Colon (tissue), 2 donors: Measurements from ENCODE around the gene UNK.

Experiments
- FAIRE-seq: peaks from 2 replicates; lab custom pipeline; 2012; peaks lifted over from hg19 to GRCh38; lab: Jason Lieb, UNC
- donor health status: control.
- donor health status: control.

UNK gene, protein sequence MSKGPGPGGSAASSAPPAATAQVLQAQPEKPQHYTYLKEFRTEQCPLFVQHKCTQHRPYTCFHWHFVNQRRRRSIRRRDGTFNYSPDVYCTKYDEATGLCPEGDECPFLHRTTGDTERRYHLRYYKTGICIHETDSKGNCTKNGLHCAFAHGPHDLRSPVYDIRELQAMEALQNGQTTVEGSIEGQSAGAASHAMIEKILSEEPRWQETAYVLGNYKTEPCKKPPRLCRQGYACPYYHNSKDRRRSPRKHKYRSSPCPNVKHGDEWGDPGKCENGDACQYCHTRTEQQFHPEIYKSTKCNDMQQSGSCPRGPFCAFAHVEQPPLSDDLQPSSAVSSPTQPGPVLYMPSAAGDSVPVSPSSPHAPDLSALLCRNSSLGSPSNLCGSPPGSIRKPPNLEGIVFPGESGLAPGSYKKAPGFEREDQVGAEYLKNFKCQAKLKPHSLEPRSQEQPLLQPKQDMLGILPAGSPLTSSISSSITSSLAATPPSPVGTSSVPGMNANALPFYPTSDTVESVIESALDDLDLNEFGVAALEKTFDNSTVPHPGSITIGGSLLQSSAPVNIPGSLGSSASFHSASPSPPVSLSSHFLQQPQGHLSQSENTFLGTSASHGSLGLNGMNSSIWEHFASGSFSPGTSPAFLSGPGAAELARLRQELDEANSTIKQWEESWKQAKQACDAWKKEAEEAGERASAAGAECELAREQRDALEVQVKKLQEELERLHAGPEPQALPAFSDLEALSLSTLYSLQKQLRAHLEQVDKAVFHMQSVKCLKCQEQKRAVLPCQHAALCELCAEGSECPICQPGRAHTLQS

DNA sequence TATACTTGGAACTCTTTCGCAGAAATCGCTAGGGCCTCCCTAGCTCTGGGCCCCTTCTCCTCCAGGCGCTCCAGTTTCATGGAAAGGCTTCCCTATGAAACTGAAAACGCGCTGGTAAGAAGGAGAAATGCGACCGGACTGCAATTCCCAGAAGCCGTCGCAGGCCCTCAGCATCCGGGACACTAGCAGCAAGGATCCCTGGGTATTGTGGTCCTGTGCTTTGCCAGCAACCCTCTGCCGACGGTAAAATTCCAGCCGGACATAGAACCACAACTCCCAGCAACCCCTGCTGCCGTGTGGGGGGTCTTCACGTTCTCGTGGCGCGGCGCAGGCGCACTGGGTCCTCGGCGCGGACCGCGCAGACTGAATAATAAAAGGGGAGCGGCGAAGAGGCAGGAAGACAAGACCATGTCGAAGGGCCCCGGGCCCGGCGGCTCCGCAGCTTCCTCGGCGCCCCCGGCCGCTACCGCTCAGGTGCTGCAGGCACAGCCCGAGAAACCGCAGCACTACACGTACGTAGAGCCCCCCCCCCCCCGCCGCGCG lies at the start of gene UNK:
TSS of gene UNK (plus strand) at position 334 of the 543 bp plus-strand sequence. CDS start at position 409, 75 bp downstream.
- no peak for FAIRE-seq

DNA sequence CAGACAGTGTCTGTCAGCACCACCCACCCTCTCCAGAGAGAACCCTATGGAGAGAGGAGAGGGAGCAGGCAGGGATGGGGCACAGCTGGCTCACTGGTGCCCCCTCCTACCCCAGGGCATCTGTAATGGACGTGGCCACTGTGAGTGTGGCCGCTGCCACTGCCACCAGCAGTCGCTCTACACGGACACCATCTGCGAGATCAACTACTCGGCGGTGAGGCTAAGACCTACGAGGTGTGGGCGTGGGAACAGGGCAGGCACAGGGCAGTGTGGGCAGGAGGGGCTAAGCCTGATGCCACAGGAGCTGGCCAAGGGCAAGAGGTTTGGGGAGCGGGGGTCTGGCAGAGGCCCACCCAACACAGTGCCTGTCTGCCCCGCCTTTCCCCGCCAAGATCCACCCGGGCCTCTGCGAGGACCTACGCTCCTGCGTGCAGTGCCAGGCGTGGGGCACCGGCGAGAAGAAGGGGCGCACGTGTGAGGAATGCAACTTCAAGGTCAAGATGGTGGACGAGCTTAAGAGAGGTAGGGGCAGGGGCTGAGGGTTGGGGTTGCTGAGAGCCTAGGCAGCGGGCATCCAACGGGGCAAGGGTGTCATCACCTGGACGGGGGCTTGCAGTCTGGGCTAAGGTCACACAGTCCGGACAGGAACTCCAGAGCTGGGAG lies 48.3 kb upstream of the UNK start:
- FAIRE-seq, result no peak

DNA sequence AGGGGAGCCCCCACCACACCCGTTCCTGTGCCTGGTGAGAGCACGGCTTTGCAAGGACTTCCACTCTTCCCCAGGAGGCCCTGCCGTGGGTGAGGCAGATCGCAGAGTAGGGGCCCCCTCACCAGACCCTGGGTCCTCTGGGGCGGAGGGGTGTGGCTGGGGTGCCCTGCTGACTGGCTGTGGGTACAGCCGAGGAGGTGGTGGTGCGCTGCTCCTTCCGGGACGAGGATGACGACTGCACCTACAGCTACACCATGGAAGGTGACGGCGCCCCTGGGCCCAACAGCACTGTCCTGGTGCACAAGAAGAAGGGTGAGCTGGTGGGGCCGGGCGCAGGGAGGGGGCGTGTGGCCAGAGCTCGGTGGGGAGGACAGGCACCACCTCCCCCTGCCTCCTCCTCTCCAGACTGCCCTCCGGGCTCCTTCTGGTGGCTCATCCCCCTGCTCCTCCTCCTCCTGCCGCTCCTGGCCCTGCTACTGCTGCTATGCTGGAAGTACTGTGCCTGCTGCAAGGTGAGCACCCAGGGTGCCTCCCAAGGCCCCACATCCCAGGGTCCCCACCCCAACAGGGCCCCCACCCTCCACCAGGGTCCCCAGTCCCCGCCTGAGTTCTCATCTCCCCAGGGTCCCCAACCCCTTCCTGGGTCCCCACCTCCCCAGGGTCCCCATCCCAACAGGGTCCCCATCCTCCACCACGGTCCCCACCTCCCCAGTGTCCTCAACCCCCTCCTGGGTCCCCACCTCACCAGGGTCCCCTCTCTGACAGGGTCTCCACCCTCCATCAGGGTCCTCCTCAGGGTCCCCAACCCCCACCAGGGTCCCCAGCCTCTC lies 47.3 kb upstream of the UNK start:
- no peak for FAIRE-seq

DNA sequence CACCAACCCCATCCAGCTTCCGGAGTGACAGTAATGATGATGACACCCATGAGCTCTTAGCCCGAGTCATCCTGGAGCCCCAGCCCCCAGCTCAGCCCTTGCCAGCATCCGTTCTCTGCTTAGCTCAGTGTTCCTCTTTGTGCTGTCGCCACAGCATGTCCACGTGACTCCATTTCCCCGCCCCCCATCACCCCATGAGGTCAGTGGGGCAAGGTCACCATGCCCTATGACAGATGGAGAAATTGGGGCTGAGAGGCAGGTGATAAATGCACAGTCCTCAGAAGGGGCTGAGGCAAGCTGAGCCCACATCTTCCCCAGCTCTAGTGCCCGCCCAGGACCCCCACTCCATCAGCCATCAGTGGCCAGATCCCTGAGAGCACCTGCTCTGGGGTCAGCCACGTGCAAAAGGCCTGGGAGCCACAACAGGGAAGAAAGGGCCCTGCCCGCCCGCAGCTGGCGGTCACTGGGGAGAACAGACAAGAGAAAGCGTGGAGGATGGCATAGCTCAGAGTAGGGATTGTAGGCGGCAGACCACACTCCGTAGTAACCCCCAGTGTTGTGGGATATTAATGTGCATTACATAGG lies 46.3 kb upstream of the UNK start:
- FAIRE-seq, result no peak

DNA sequence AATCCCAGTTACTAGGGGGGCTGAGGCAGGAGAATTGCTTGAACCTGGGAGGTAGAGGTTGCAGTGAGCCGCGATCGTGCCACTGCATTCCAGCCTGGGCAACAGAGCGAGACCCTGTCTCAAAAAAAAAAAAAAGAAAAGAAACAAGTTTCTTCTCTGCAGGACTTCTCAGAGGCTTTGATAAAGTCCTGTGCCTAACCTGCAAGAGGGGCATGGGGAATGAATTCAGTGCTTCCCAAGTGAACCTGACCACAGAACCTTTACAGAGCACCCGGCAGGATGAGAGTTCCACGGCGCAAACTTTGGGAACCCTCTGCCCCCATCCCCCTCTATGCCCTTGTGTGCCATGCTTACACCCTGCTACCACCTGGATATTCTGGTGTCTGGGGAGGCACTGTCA lies 45.4 kb upstream of the UNK start:
- no peak for FAIRE-seq

DNA sequence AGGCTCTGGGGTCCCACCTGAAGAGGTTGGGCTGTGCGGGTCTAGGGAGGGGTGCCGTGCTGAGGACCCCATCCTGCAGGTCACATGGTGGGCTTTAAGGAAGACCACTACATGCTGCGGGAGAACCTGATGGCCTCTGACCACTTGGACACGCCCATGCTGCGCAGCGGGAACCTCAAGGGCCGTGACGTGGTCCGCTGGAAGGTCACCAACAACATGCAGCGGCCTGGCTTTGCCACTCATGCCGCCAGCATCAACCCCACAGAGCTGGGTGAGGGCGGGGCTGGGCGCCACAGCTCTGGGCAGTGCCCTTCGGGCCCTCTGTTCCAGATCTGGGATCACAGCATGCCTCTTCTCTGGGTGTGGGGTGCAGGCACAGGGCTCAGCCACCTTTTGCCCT lies 44.8 kb upstream of the UNK start:
- FAIRE-seq, result no peak

DNA sequence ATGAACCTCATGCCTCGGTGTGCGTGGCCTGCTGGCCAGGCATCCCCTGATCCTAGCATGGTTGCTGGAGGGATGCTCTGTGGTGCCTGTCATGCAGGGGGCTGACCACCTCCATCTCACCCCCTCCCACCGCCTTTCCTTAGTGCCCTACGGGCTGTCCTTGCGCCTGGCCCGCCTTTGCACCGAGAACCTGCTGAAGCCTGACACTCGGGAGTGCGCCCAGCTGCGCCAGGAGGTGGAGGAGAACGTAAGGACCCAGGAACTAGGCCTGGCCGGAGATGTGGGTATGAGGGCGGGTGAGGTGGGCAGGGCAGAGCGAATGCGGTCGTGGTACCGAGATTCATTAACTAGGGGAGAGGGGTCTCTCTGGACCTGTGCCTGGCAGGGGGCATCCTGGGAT lies 44.4 kb upstream of the UNK start:
- FAIRE-seq, result no peak

DNA sequence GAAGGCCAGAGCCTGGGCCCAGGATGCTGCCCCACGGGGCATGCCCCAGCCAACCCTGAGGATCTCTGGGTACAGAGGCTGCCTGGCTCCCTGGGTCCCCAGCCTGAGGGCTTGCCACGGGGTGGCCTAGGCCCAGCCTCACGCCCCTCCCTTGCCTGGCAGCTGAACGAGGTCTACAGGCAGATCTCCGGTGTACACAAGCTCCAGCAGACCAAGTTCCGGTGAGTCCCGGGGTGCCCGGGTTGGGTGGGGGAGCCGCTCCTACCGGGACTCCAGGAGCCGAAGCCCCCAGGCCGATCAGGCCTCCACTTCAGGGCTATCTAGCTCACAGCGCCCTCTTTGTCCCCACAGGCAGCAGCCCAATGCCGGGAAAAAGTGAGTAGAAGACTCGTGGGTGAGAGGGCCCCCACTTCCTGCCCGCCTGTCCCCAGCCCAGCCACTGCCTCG lies 44.0 kb upstream of the UNK start:
- no peak for FAIRE-seq

DNA sequence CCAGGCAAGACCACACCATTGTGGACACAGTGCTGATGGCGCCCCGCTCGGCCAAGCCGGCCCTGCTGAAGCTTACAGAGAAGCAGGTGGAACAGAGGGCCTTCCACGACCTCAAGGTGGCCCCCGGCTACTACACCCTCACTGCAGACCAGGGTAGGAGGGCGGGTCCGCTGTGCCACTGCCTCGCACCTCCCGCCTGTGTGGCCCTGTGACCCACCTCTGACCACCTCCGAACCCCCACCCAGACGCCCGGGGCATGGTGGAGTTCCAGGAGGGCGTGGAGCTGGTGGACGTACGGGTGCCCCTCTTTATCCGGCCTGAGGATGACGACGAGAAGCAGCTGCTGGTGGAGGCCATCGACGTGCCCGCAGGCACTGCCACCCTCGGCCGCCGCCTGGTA lies 42.3 kb upstream of the UNK start:
- FAIRE-seq, result no peak

DNA sequence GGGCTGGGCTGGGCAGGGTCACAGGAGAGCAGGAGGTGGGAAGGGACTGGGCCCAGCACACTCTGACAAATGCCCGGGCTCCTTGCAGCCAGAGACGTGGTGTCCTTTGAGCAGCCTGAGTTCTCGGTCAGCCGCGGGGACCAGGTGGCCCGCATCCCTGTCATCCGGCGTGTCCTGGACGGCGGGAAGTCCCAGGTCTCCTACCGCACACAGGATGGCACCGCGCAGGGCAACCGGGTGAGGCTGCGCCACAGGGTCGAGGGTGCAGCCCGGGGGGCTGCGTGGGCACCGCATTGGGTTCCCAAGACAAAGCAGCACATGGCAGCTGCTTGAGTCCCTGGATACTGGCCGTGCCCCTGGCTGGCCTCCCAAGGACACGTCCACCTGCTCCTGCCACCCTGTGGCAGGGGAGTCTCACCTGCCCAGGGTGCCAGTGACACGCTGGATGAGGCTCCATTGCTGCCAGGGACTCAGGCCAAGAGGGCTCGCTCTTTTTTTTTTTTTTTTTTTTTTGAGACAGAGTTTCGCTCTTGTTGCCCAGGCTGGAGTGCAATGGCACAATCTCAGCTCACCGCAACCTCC lies 40.9 kb upstream of the UNK start:
- no peak for FAIRE-seq

DNA sequence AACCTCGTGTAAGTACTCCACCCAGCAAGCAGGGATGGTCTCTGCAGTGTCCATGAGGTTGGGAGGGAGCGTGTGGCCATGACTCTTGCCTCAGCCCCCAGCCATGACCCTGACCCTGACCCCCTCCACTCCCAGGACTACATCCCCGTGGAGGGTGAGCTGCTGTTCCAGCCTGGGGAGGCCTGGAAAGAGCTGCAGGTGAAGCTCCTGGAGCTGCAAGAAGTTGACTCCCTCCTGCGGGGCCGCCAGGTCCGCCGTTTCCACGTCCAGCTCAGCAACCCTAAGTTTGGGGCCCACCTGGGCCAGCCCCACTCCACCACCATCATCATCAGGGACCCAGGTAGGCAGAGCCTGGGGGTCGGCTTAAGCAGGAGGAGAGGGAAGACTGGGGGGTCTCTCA lies 35.9 kb upstream of the UNK start:
- no peak for FAIRE-seq

DNA sequence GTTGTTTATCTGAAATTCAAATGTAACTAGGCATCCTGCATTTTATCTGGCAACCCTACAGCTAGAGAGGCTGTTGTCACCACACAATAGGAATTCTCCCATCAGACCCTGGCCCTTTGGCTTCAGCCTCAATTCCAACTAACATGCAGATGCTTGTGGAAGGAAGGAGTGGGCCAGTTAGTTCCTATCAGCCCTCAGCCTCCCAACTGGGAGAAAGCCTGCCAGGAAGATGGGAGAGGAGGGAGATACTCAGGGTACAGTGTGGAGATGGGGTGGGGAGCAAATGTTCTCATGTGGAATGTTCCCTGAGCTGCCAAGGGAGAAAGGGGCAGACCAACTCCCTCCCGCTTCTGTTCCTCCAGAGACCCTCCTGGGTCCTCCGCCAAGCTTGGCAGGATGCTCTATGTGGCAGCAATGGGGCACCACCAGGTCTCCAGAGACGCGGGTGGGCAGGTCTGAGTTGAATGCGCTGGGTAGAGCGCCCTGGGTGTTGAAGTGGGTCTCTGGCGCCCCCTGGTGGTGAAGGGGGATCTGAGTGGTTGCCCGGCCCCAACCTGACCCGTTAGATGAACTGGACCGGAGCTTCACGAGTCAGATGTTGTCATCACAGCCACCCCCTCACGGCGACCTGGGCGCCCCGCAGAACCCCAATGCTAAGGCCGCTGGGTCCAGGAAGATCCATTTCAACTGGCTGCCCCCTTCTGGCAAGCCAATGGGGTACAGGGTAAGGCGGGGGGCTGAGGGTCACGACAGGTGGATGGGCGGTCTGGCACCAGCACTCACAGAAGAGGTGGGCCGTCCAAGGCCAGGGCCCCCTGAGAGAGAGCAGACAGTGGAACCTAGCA lies 34.8 kb upstream of the UNK start:
- no peak for FAIRE-seq

DNA sequence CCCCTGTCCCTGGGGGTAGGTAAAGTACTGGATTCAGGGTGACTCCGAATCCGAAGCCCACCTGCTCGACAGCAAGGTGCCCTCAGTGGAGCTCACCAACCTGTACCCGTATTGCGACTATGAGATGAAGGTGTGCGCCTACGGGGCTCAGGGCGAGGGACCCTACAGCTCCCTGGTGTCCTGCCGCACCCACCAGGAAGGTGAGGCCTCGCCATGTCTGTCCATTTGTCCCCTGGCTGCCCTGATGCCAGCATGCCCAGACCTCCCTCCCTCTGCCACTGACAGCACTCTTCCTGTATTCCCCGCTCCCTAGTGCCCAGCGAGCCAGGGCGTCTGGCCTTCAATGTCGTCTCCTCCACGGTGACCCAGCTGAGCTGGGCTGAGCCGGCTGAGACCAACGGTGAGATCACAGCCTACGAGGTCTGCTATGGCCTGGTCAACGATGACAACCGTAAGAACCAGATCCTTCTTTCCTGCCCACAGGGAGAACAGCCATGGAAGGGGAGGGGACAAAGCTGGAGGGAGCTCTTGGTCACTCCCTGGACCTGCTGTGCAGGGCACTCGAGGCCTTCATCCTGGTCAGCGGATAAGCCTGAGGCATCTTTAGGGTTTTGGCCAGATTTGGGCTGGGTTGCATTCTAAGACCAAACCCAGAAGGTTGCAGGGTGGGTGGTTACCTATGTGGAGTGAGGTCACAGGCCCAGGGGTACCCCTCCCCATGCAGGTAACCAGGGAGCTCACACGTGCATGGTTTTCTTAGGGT lies 33.8 kb upstream of the UNK start:
- no peak for FAIRE-seq

DNA sequence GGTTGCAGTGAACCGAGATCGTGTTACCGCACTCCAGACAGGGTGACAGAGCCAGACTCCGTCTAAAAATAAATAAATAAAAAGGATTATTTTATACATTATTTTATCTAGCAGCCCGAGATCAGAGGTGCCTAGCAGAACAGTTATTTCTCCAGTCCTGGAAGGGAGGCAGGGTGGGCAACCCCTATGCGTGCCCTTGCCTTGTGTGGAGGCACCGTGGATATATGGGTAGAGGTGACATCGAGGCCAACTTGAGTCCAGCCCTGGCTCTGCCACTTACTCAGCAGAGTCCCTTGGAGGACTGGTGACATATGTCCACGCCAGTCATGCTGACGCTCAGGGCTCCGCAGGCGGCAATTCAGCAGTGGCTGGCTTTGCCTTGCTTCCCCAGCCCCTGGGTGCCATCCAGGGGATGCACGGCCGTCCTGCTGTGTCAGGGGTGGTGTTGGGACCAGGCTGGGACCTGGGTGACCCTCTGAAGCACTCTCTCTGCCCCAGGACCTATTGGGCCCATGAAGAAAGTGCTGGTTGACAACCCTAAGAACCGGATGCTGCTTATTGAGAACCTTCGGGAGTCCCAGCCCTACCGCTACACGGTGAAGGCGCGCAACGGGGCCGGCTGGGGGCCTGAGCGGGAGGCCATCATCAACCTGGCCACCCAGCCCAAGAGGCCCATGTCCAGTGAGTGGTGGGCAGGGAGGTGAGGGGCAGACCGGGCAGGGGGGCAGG lies 32.8 kb upstream of the UNK start:
- no peak for FAIRE-seq

DNA sequence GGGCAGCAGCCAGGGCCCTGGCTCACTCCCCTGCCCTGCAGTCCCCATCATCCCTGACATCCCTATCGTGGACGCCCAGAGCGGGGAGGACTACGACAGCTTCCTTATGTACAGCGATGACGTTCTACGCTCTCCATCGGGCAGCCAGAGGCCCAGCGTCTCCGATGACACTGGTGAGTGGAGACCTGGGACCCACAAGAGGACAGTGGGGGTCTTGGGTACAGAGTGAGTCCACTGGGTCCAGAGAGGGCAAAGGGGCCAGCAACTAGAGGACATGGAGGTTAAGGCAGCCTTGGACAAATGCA lies 32.2 kb upstream of the UNK start:
- no peak for FAIRE-seq

DNA sequence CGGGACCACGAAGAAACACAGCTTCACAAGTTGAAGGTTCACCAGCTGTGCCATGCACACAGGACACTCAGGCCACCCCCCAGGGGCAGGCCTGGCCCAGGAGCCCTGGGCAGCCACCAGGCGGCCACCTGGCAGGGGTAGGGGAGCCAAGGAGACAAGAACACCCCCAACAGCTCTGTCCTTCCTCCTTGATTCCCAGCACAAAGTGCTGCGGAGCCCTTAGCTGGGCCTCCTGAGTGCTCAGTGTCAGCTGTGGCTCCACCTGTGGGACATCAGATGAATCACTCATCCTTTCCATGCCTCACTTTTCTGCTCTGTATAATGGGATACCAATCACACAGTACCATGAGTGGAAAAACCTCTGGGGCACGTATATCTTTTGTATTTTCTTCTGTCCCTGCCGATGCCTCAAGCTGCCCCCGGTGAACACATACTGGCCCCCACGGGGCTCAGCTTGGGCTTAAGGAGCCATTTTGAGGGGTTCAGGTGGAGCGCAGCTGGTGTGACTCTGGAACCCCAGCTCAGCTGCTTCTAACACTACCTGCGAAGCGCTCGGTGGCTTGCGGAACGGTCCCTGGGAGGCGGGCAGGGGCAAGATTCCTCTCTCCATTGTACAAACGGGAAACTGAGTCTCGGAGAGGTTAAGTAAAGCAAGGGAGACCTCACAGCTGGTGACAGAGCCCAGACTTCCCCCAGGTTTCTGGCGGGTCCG lies 31.6 kb upstream of the UNK start:
- no peak for FAIRE-seq

DNA sequence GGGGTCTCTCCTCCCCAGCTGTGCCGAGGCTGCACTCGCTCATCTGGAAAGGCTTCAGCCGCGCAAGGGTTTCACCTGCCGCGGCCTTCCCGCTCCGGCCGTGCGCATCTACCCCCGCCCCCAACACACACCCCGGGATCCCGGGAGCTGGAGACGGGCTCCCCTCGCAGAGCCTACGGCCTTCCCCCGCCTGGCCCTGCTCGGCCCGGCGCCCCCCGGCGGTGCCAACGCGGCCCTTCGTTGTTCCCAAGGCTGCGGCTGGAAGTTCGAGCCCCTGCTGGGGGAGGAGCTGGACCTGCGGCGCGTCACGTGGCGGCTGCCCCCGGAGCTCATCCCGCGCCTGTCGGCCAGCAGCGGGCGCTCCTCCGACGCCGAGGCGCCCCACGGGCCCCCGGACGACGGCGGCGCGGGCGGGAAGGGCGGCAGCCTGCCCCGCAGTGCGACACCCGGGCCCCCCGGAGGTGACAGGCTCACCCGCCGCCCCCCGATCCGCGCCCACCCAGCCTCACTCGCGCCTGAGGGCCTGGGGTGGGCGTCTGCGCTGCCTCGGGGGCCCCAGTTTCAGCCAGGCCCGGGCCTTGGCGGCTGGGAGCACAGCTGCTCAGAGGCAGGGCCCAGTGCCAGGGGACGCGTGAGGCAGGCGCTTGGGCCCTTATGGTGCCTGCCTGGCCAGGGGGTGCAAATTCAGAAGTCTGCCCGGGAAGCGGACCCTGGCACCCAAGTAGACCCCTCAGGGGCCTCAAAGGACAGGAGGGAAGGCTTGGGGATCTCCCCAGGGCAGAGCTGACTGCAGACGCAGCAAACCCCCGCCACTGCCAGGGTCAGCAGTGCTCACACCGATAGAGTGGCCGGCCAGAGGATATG lies 30.9 kb upstream of the UNK start:
- no peak for FAIRE-seq
